Nephron (organoid): ENCODE data around the gene ANKK1.

Source experiments
- H3K27ac Mint-ChIP-seq, 3 experiments: 2 replicates each; pipeline ENCODE4 v1.8.0; 2020; ENCODE audit warnings: mixed read lengths in 3 of 3, mild to moderate bottlenecking in 2 of 3, moderate library complexity in 1 of 3
- H3K27me3 Mint-ChIP-seq: 2 replicates; pipeline ENCODE4 v1.8.0; 2021; ENCODE audit warnings: low read depth, mild to moderate bottlenecking, moderate library complexity, mixed read lengths
- H3K36me3 Mint-ChIP-seq: 2 replicates; pipeline ENCODE4 v1.8.0; 2020; ENCODE audit warnings: low read depth, mixed read lengths
- H3K4me1 Mint-ChIP-seq: 2 replicates; pipeline ENCODE4 v1.8.0; 2020; ENCODE audit warnings: mixed read lengths
- H3K4me3 Mint-ChIP-seq, 3 experiments: 2 replicates each; pipeline ENCODE4 v1.8.0; 2020; ENCODE audit warnings: mild to moderate bottlenecking in 3 of 3, mixed read lengths in 3 of 3, moderate library complexity in 2 of 3
- H3K9me3 Mint-ChIP-seq: 2 replicates; pipeline ENCODE4 v1.8.0; 2020; ENCODE audit warnings: mixed read lengths
- CTCF ChIP-seq, 3 experiments: fragments of 200-600 bp; sonication (generic); IDR thresholded peaks; one replicate each; pipeline ENCODE4 v1.5.0; 2021; ENCODE audit warnings: antibody characterized with exemption in 3 of 3; ENCODE audit not compliant: unreplicated experiment in 3 of 3

The ANKK1 gene

GRCh38 chr11:113363996-113364641, 23.5 kb upstream of the ANKK1 start:
- peaks cover 40% of the 10 kb centered on the region for H3K36me3 Mint-ChIP-seq
- no peaks in the 10 kb centered on the region for H3K4me1 Mint-ChIP-seq
- no peak for TF ChIP-seq CTCF (IDR thresholded peaks at IDR 0.05; ENCODE audit: unreplicated experiment in 3 of 3)
- H3K27me3 Mint-ChIP-seq: no peaks in the 10 kb centered on the region
- H3K4me3 Mint-ChIP-seq: no peak overlapping the region
- H3K9me3 Mint-ChIP-seq: no peaks in the 10 kb centered on the region
- H3K27ac Mint-ChIP-seq: no peak overlapping the region

GRCh38 chr11:113365895-113366294, 21.7 kb upstream of the ANKK1 start:
- Mint-ChIP-seq H3K27me3 (no peaks in the 10 kb centered on the region), H3K9me3 (no peaks in the 10 kb centered on the region), H3K36me3 (peaks cover 25% of the 10 kb centered on the region), H3K4me1 (no peaks in the 10 kb centered on the region), H3K4me3 (no peak overlapping the region), H3K27ac (no peak overlapping the region)
- no peak for TF ChIP-seq CTCF (IDR thresholded peaks at IDR 0.05; ENCODE audit: unreplicated experiment in 3 of 3)

- Mint-ChIP-seq H3K4me3 (no peak overlapping the region), H3K4me1 (peaks cover 5% of the 10 kb centered on the region), H3K27ac (no peak overlapping the region), H3K9me3 (no peaks in the 10 kb centered on the region), H3K27me3 (no peaks in the 10 kb centered on the region), H3K36me3 (peaks cover 5% of the 10 kb centered on the region)
- no peak for TF ChIP-seq CTCF (IDR thresholded peaks at IDR 0.05; ENCODE audit: unreplicated experiment in 3 of 3)
These were observed 18.2 kb upstream of the ANKK1 start for GRCh38 chr11:113369411-113369810.

GRCh38 chr11:113370634-113371033, 16.9 kb upstream of the ANKK1 start:
- peaks cover 5% of the 10 kb centered on the region for H3K4me1 Mint-ChIP-seq
- H3K27me3 Mint-ChIP-seq: no peaks in the 10 kb centered on the region
- peaks cover 4% of the 10 kb centered on the region for H3K36me3 Mint-ChIP-seq
- no peak overlapping the region for H3K27ac Mint-ChIP-seq
- no peak for TF ChIP-seq CTCF (IDR thresholded peaks at IDR 0.05; ENCODE audit: unreplicated experiment in 3 of 3)
- no peak overlapping the region for H3K4me3 Mint-ChIP-seq
- H3K9me3 Mint-ChIP-seq: no peaks in the 10 kb centered on the region

GRCh38 chr11:113372309-113372708, 15.3 kb upstream of the ANKK1 start:
- Mint-ChIP-seq H3K27ac (no peak overlapping the region), H3K9me3 (no peaks in the 10 kb centered on the region), H3K4me1 (peaks cover 5% of the 10 kb centered on the region), H3K36me3 (no peaks in the 10 kb centered on the region), H3K27me3 (no peaks in the 10 kb centered on the region), H3K4me3 (no peak overlapping the region)
- TF ChIP-seq CTCF (IDR thresholded peaks at IDR 0.05; ENCODE audit: unreplicated experiment in 3 of 3): peak in 2 of 3 experiments; percentile 14 to 17

GRCh38 chr11:113373306-113373705, 14.3 kb upstream of the ANKK1 start:
- TF ChIP-seq CTCF (IDR thresholded peaks at IDR 0.05; ENCODE audit: unreplicated experiment in 3 of 3): no peak
- Mint-ChIP-seq H3K4me1 (peaks cover 9% of the 10 kb centered on the region), H3K9me3 (no peaks in the 10 kb centered on the region), H3K36me3 (no peaks in the 10 kb centered on the region), H3K4me3 (no peak overlapping the region), H3K27me3 (no peaks in the 10 kb centered on the region), H3K27ac (no peak overlapping the region)
